K562 (cell line): ENCODE data around the gene NEXN. TPM values are rescaled to one million over a fixed set of nuclear protein-coding genes. Genes with fewer than 3 reads are reported as not detected.
A peak's percentile ranks its signal among the peaks of the same experiment; 100 is the strongest.
"Not testable (repeated sequence)": the region's sequence is repeated elsewhere in the genome, so short reads cannot be mapped to it uniquely, and the experiment has no call there.

Source experiments
- ATAC-seq: fragments of 200-7000 bp; cut with Tn5 transposase; 3 replicates; pipeline ENCODE4 v1.9.1; 2020; ENCODE audit warnings: moderate library complexity
- BruUV-seq: library from RNA; stranded (reverse); fragments of 400-500 nt; replicated peaks from 2 replicates; lab custom pipeline; 2021; lab: Mats Ljungman, UMichigan
- CTCF ChIA-PET: fragments of 300-600 bp; formaldehyde crosslinking; extraction: SDS; loops from one replicate; lab custom pipeline; 2021; ENCODE audit warnings: low intra/inter-chr PET ratio; lab: Yijun Ruan, JAX
- POLR2A ChIA-PET: fragments of 300-600, 350-650 bp; sonication (Branson Sonifier 250); formaldehyde crosslinking; extraction: SDS; loops from one replicate; lab custom pipeline; 2021; ENCODE audit warnings: antibody characterized with exemption, inconsistent platforms; lab: Yijun Ruan, JAX
- DNase-seq, 4 experiments: peaks; one replicate each; pipeline versions ENCODE4 v3.0.0 to v3.0.0-alpha.2; 2011 to 2018; ENCODE audit warnings: low spot score in 3 of 4, mixed read lengths in 3 of 4; ENCODE audit errors: extremely low read depth in 1 of 4
- FAIRE-seq: peaks from 2 replicates; lab custom pipeline; 2011; peaks lifted over from hg19 to GRCh38; lab: Jason Lieb, UNC
- H2AFZ ChIP-seq: 2 replicates; pipeline ENCODE4 v1.6.0; 2011; ENCODE audit warnings: low read depth, low read length, control low read depth, inconsistent platforms
- H3K27ac ChIP-seq: fragments of 200-600 bp; 3 replicates; pipeline ENCODE4 v1.8.0; 2011; ENCODE audit warnings: low read depth, mild to moderate bottlenecking, control low read depth, inconsistent platforms, low read length, moderate library complexity, mixed read lengths; ENCODE audit errors: extremely low read depth
- H3K27me3 ChIP-seq, 2 experiments: fragments of 300-600 bp in 1 of 2; 2 replicates in 1 of 2; 3 replicates in 1 of 2; pipeline versions ENCODE4 v1.6.0 to v1.8.0; 2011; ENCODE audit warnings: inconsistent platforms in 2 of 2, low read length in 2 of 2, mild to moderate bottlenecking in 1 of 2, mixed read lengths in 1 of 2, moderate library complexity in 1 of 2; ENCODE audit not compliant: control insufficient read depth in 2 of 2, insufficient read depth in 2 of 2
- H3K36me3 ChIP-seq: fragments of 300-600 bp; 3 replicates; pipeline ENCODE4 v1.8.0; 2011; ENCODE audit warnings: mild to moderate bottlenecking, low read length, inconsistent platforms; ENCODE audit not compliant: control insufficient read depth, insufficient read depth
- H3K4me1 ChIP-seq, 2 experiments: fragments of 200-600 bp in 1 of 2; replicated peaks in 1 of 2; 2 replicates in 1 of 2; 3 replicates in 1 of 2; pipeline versions ENCODE4 v1.5.1 to v1.8.0; 2011; ENCODE audit warnings: inconsistent platforms in 2 of 2, low read length in 2 of 2, mild to moderate bottlenecking in 1 of 2, mixed read lengths in 1 of 2, moderate library complexity in 1 of 2; ENCODE audit not compliant: control insufficient read depth in 2 of 2, insufficient read depth in 2 of 2
- H3K4me2 ChIP-seq: 2 replicates; pipeline ENCODE4 v1.6.1; 2011; ENCODE audit warnings: low read length, control low read depth, inconsistent platforms, mixed read lengths; ENCODE audit not compliant: insufficient read depth
- H3K4me3 ChIP-seq: fragments of 200-600 bp; sonication (generic), shearing (Covaris generic); 2 replicates; pipeline ENCODE4 v1.5.1; 2016; ENCODE audit warnings: control low read depth, inconsistent platforms
- H3K79me2 ChIP-seq: fragments of 200-600 bp; 3 replicates; pipeline ENCODE4 v1.8.0; 2011; ENCODE audit warnings: low read length, inconsistent platforms; ENCODE audit not compliant: control insufficient read depth, insufficient read depth
- H3K9ac ChIP-seq, 2 experiments: 2 replicates each; pipeline versions ENCODE4 v1.6.0 to v1.6.1; 2011; ENCODE audit warnings: low read depth in 2 of 2, low read length in 2 of 2, control low read depth in 1 of 2, inconsistent platforms in 1 of 2, mild to moderate bottlenecking in 1 of 2, mixed read lengths in 1 of 2; ENCODE audit not compliant: insufficient read depth in 1 of 2
- H3K9me1 ChIP-seq: one replicate; pipeline ENCODE4 v1.6.0; 2011; ENCODE audit warnings: inconsistent platforms, mild to moderate bottlenecking, low read length, moderate library complexity; ENCODE audit not compliant: control insufficient read depth, insufficient read depth
- H3K9me3 ChIP-seq: replicated peaks from 2 replicates; pipeline ENCODE4 v1.5.1; 2011; ENCODE audit warnings: low read depth, low read length, inconsistent platforms; ENCODE audit not compliant: control insufficient read depth, insufficient read depth
- H4K20me1 ChIP-seq: replicated peaks from 2 replicates; pipeline ENCODE4 v1.6.1; 2011; ENCODE audit warnings: low read length, inconsistent platforms, mixed read lengths; ENCODE audit not compliant: control insufficient read depth, insufficient read depth
- whole genome bisulfite sequencing: fragments of 100-300 bp; shearing (Covaris generic); methylation state at CpG from one replicate; pipeline ENCODE4 v1.1.6; 2016; ENCODE audit warnings: low coverage, mixed read lengths; ENCODE audit not compliant: insufficient coverage; ENCODE audit errors: missing lambda C conversion rate; 5-methylcytosine and 5-hydroxymethylcytosine counted together
- in situ Hi-C: fragments of 300-500 bp; cut with MboI; formaldehyde crosslinking; loops from 4 replicates; pipeline ENCODE4 v1.15.0; 2018; ENCODE audit warnings: inconsistent platforms, mixed read lengths
- intact Hi-C: fragments of 100-400 bp; cut with micrococcal nuclease; formaldehyde crosslinking; loops from 2 replicates; pipeline ENCODE4 v1.14.2; 2022
- polyA plus RNA-seq, 8 experiments: library from polyadenylated mRNA; depleted of rRNA in 4 of 8; stranded (reverse) in 5 of 8; unstranded in 3 of 8; fragments of >200 nt; fragmentation: Nextera tagmentation in 2 of 8; fragmentation: Illumina TruSeq in 1 of 8; extraction: Ambion mirVana in 2 of 8; extraction: Trizol in 1 of 8; gene quantifications; 2 replicates each; pipeline versions ENCODE4 v1.2.1 to v1.2.3, GENCODE V29; 2011 to 2014; ENCODE audit warnings: inconsistent platforms in 1 of 8, missing spikeins in 1 of 8
- total RNA-seq, 7 experiments: library from RNA; depleted of rRNA in 6 of 7; stranded (reverse); fragments of >200 nt in 6 of 7; fragmentation: Illumina TruSeq in 2 of 7; extraction: Trizol in 2 of 7; gene quantifications; 2 replicates each; pipeline versions ENCODE4 v1.2.1 to v1.2.3, GENCODE V29; 2011 to 2021; ENCODE audit warnings: low replicate concordance in 1 of 7
- TF ChIP-seq, protein P1 (sequence below): fragments of 450-650 bp; IDR thresholded peaks from 2 replicates; pipeline ENCODE4 v1.6.1; 2017; ENCODE audit warnings: antibody characterized with exemption, mild to moderate bottlenecking

The NEXN gene
- total and polyA plus RNA-seq, 9 of the 15 experiments (the other 6 are each of a cell fraction or from before 2014, with no cell fraction given) = 0.18 to 1.8 (median 0.76) TPM

DNA sequence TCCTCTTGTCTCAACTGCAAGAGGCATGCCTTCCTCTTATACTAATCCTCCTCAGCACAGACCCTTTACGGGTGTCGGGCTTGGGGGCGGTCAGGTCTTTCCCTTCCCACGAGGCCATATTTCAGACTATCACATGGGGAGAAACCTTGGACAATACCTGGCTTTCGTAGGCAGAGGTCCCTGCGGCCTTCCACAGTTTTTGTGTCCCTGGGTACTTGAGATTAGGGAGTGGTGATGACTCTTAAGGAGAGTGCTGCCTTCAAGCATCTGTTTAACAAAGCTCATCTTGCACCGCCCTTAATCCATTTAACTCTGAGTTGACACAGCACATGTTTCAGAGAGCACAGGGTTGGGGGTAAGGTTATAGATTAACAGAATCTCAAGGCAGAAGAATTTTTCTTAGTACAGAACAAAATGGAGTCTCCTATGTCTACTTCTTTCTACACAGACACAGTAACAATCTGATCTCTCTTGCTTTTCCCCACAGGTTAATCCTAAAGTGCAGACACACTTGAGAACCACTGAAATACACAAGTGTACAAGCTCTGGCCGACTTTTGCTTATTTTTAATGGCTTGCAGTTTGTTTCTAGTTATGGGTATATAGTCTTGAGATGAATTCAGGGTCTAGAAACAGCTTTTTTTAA is 95.0 kb downstream of the NEXN start:
- H3K27ac ChIP-seq, intact Hi-C loops, H3K9me1 ChIP-seq, H3K4me1 ChIP-seq, H3K4me2 ChIP-seq, FAIRE-seq, H3K9ac ChIP-seq, H3K27me3 ChIP-seq, H3K4me3 ChIP-seq, ATAC-seq, H3K9me3 ChIP-seq, BruUV-seq, in situ Hi-C loops: not testable (repeated sequence)
- 25% methylated on average over 5 of the region's 8 CpGs for WGBS
- POLR2A ChIA-PET = interaction anchor here (0.7 to 9.1 kb wide), 3 partner anchors 11 to 19 kb away, joined by 3 to 118 read pairs (median 5); partner anchors contain the start of gene DNAJB4
- H3K79me2 ChIP-seq = peaks cover 88% of the 10 kb centered on the region
- TF ChIP-seq, protein P1, sequence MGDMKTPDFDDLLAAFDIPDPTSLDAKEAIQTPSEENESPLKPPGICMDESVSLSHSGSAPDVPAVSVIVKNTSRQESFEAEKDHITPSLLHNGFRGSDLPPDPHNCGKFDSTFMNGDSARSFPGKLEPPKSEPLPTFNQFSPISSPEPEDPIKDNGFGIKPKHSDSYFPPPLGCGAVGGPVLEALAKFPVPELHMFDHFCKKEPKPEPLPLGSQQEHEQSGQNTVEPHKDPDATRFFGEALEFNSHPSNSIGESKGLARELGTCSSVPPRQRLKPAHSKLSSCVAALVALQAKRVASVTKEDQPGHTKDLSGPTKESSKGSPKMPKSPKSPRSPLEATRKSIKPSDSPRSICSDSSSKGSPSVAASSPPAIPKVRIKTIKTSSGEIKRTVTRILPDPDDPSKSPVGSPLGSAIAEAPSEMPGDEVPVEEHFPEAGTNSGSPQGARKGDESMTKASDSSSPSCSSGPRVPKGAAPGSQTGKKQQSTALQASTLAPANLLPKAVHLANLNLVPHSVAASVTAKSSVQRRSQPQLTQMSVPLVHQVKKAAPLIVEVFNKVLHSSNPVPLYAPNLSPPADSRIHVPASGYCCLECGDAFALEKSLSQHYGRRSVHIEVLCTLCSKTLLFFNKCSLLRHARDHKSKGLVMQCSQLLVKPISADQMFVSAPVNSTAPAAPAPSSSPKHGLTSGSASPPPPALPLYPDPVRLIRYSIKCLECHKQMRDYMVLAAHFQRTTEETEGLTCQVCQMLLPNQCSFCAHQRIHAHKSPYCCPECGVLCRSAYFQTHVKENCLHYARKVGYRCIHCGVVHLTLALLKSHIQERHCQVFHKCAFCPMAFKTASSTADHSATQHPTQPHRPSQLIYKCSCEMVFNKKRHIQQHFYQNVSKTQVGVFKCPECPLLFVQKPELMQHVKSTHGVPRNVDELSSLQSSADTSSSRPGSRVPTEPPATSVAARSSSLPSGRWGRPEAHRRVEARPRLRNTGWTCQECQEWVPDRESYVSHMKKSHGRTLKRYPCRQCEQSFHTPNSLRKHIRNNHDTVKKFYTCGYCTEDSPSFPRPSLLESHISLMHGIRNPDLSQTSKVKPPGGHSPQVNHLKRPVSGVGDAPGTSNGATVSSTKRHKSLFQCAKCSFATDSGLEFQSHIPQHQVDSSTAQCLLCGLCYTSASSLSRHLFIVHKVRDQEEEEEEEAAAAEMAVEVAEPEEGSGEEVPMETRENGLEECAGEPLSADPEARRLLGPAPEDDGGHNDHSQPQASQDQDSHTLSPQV = peak; percentile 72
- TF ChIP-seq, all 486 proteins: peak for 1; not testable (repeated sequence) for 485
- H4K20me1 ChIP-seq, CTCF ChIA-PET, DNase-seq, H2AFZ ChIP-seq: not testable (repeated sequence)
- H3K36me3 ChIP-seq = peaks cover 33% of the 10 kb centered on the region
